Aorta (tissue), 5 donors: ENCODE measurements around the gene SNTB2. TPM values are rescaled to one million over a fixed set of nuclear protein-coding genes. Genes with fewer than 3 reads are reported as not detected.

Experiments used
- ATAC-seq: fragments of 200-7000 bp; cut with Tn5 transposase; one replicate; pipeline ENCODE4 v1.9.1; 2022; ENCODE audit warnings: moderate library complexity; ENCODE audit not compliant: low FRiP score
- DNase-seq, 2 donors: peaks; one replicate each; pipeline ENCODE4 v3.0.0-alpha.2; 2020
- H3K27ac ChIP-seq, 2 donors: one replicate each; pipeline ENCODE4 v1.5.1; 2013; ENCODE audit warnings: low read length in 2 of 2, mild to moderate bottlenecking in 2 of 2, moderate library complexity in 2 of 2, control low read depth in 1 of 2, inconsistent platforms in 1 of 2, low read depth in 1 of 2
- H3K27me3 ChIP-seq, 2 donors: one replicate each; pipeline ENCODE4 v1.6.1; 2013; ENCODE audit warnings: control low read depth in 1 of 2, low read length in 1 of 2, mild to moderate bottlenecking in 1 of 2, moderate library complexity in 1 of 2; ENCODE audit not compliant: insufficient read depth in 2 of 2, control insufficient read depth in 1 of 2
- H3K36me3 ChIP-seq, 2 donors: one replicate each; pipeline ENCODE4 v1.6.1; 2013; ENCODE audit warnings: control low read depth in 1 of 2, low read length in 1 of 2, mild to moderate bottlenecking in 1 of 2; ENCODE audit not compliant: insufficient read depth in 2 of 2, control insufficient read depth in 1 of 2
- H3K4me1 ChIP-seq, 2 donors: one replicate each; pipeline ENCODE4 v1.6.1; 2013; ENCODE audit warnings: low read length in 2 of 2, control low read depth in 1 of 2, mild to moderate bottlenecking in 1 of 2, moderate library complexity in 1 of 2; ENCODE audit not compliant: insufficient read depth in 2 of 2, control insufficient read depth in 1 of 2
- H3K4me3 ChIP-seq, 2 donors: one replicate each; pipeline ENCODE4 v1.5.1; 2013; ENCODE audit warnings: low read length in 2 of 2, control low read depth in 1 of 2, mild to moderate bottlenecking in 1 of 2
- H3K9me3 ChIP-seq: one replicate; pipeline ENCODE4 v1.6.1; 2013; ENCODE audit warnings: mild to moderate bottlenecking, low read length; ENCODE audit not compliant: control insufficient read depth
- WGBS, 2 donors: extraction: QIAGEN DNeasy Blood & Tissue Kit; methylation state at CpG; one replicate each; pipeline ENCODE4 v1.1.7; 2013; 5-methylcytosine and 5-hydroxymethylcytosine counted together
- intact Hi-C, 2 donors: fragments of 100-400 bp; cut with DNase I; formaldehyde crosslinking; loops; one replicate each; pipeline versions ENCODE4 v1.14.2 to v1.15.0; 2022
- polyA plus RNA-seq, 2 donors: library from polyadenylated mRNA; stranded (reverse); fragments of 200-250 nt; gene quantifications; one replicate each; pipeline ENCODE4 v1.2.3, GENCODE V29; 2013
- total RNA-seq, 2 donors: library from RNA; stranded (reverse); fragmentation: NEBNext Ultra II Directional; extraction: Animal tissue kit (Norgen Biotek cat#: 25700); gene quantifications; one replicate each; pipeline ENCODE4 v1.2.1, GENCODE V29; 2021
- donor health status: healthy with polysubstance abuse.
- donor health status: Bipolar disorder and iron deficiency.
- donor health status: DM: no; HTN: no; CAD: no.
- donor health status: DM: no; HTN: no; CAD: no.
- donor health status: DM: yes; HTN: yes; CAD: no.

Gene SNTB2
- total and polyA plus RNA-seq, 4 donors = 6.1 to 67.1 (median 28.8) TPM

DNA sequence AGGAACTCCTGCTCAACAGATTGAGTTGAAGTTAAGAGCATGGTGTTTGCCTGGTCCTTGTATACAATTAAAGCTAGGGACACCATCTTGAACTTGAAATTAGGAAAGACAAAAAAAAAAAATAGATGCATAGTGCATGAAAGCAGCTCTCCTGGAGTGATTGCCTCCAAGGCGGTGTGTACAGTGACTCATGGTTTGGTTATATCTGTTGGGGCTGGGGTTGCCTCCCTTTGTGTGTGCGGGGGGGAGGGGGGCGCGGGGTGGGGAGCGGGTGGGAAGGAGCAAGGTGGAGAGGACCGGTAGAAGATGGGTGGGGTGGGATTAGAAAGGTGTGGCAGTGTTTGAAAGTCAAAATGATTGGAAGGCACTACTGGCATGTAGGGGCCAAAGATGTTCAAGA lies 161.3 kb downstream of the SNTB2 start:
- no peak for DNase-seq
- Histone ChIP-seq H3K36me3 (peaks cover 2 to 5% of the 10 kb centered on the region in 2 donors), H3K9me3 (no peaks in the 10 kb centered on the region), H3K4me1 (no peaks in the 10 kb centered on the region), H3K27ac (no peak overlapping the region), H3K27me3 (no peaks in the 10 kb centered on the region), H3K4me3 (no peak overlapping the region)
- intact Hi-C loops = no loop called here
- no peak for ATAC-seq
- 94 to 95% methylated on average over 6 of the region's 6 CpGs for WGBS, 2 donors

DNA sequence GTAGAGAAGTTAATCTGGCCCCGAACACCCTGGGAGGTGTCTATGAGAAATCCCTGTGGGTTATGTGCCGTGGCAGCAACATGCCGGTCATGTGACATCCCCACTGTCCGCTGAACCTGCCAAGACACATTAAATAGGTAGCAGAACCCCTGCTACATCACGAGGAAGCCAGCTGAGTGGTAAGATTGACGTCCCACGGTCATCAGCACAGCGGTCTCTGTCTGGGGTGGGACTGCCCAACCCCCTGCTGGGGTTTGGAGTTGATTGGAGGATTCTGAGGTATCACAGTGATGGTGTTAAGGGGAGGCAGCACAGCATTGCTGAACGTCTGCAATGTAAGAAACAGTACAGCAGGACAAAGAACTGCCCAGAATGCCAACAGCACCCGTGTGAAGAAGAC lies 162.6 kb downstream of the SNTB2 start:
- WGBS, 2 donors = 84 to 87% methylated on average over 10 of the region's 10 CpGs
- DNase-seq (no peak), ATAC-seq (no peak)
- Histone ChIP-seq H3K4me1 (no peaks in the 10 kb centered on the region), H3K27ac (no peak overlapping the region), H3K4me3 (no peak overlapping the region), H3K9me3 (no peaks in the 10 kb centered on the region), H3K36me3 (peaks cover 0 to 3% of the 10 kb centered on the region in 2 donors), H3K27me3 (no peaks in the 10 kb centered on the region)
- intact Hi-C loops = no loop called here

DNA sequence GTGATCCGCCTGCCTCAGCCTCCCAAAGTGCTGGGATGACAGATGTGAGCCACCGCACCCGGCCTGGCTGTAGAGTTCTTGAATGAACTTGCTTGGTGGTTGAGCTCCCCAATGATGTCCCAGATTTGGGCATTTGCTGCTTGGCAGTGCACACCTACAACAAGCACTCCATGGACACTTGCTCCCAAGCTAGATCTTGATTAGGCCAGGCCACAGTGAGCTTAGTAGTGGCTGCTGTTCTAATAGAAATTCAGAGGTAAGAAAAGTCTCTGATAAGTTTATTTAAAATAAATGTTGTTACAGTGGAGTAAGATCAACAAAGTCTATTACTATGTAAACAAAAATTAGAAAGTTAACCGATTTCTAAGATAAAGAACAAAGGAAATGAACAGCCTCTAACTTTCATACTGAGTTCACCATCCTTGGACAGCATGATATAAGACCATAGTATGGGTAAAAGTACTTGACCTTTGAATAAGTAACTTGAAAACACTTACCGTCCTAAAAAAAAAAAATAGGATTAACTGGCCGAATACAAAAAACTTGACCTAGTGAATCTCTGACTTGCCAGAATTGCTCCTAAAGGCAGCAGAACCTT lies 163.7 kb downstream of the SNTB2 start:
- 70 to 71% methylated on average over 6 of the region's 6 CpGs for WGBS, 2 donors
- no peaks in the 10 kb centered on the region for H3K9me3 ChIP-seq
- H3K4me1 ChIP-seq = no peaks in the 10 kb centered on the region
- no peak for ATAC-seq
- intact Hi-C loops = no loop called here
- no peak overlapping the region for H3K27ac ChIP-seq
- no peaks in the 10 kb centered on the region for H3K27me3 ChIP-seq
- H3K4me3 ChIP-seq = no peak overlapping the region
- H3K36me3 ChIP-seq = peaks cover 0 to 3% of the 10 kb centered on the region in 2 donors
- DNase-seq = no peak

DNA sequence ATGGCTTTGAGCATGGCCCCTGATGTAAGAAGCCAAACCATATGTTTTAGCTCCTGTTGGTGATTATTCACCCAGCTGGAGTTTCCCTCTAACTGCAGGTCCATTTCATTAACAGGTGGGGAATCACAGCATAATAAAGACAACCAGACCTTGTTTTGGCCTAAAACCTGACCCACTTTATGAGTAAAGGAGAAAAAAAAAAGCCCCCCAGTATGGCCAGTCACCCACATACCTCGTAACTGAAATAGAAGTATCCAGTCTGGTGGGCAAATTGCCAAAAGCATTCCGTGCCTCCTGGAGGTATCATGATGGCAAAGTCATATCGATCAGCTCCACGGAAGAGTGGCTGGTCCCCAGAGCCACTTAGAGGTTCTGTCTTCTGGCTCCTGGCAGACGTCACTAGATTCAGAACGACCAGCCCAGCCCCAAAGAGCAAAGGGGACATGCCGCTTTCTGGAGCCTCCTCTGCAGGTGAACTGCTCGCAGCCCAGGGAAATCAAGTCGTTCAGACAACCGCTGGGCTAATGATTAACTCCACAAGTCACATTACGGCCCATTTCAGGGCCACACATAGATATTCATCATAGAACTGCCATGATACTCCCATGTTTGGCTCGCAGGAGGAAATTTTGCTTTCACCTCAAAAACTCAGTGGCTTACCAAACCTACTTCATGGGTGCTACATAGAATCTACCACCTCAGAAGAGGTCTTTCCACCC lies 164.5 kb downstream of the SNTB2 start, which contains the start of gene TMED6:
Gene TMED6 (minus strand): TSS at position 478 of the 719 bp plus-strand sequence. CDS start 33 bp downstream, at position 445.
- Histone ChIP-seq H3K27me3 (no peaks in the 10 kb centered on the region), H3K36me3 (peaks cover 0 to 6% of the 10 kb centered on the region in 2 donors), H3K4me3 (no peak within 1 kb of the TSS), H3K4me1 (no peaks in the 10 kb centered on the region), H3K9me3 (no peaks in the 10 kb centered on the region), H3K27ac (no peak within 1 kb of the TSS)
- DNase-seq (no peak), ATAC-seq (no peak)
- WGBS, 2 donors = 82 to 86% methylated on average over 12 of the region's 12 CpGs
- intact Hi-C loops = no loop called here

Other genes with a start within 250 kb of the SNTB2 start
- 1 to 10 TPM in 1 of 2 donors, under 1 TPM in 1; 0.68 to 1.3 TPM for gene HAS3, start 81.5 kb upstream of the SNTB2 start, total RNA-seq
- under 1 TPM; 0.54 to 0.88 TPM for gene HAS3, start 81.5 kb upstream of the SNTB2 start, polyA plus RNA-seq
- gene CHTF8, start 54.6 kb upstream of the SNTB2 start, total RNA-seq = 10 to 100 TPM; 73.2 to 77.3 TPM
- gene CHTF8, start 54.6 kb upstream of the SNTB2 start, polyA plus RNA-seq = 10 to 100 TPM; 53.3 to 53.8 TPM
- 10 to 100 TPM; 34.9 to 37.6 TPM for gene UTP4, start 54.5 kb upstream of the SNTB2 start, total RNA-seq
- 10 to 100 TPM; 15.7 to 18.3 TPM for gene UTP4, start 54.5 kb upstream of the SNTB2 start, polyA plus RNA-seq
- gene VPS4A, start 124.2 kb downstream of the SNTB2 start, total RNA-seq = 10 to 100 TPM; 28.6 to 30.0 TPM
- gene VPS4A, start 124.2 kb downstream of the SNTB2 start, polyA plus RNA-seq = 10 to 100 TPM; 25.4 to 44.6 TPM
- 1 to 10 TPM; 5.7 to 6.0 TPM for gene PDF, start 143.4 kb downstream of the SNTB2 start, total RNA-seq
- 1 to 10 TPM; 3.6 to 4.0 TPM for gene PDF, start 143.4 kb downstream of the SNTB2 start, polyA plus RNA-seq
- 10 to 100 TPM; 21.5 to 29.4 TPM for gene COG8, start 152.4 kb downstream of the SNTB2 start, total RNA-seq
- gene COG8, start 152.4 kb downstream of the SNTB2 start, polyA plus RNA-seq = 10 to 100 TPM in 1 of 2 donors, 1 to 10 TPM in 1; 5.3 to 16.5 TPM
- gene NIP7, start 152.6 kb downstream of the SNTB2 start, total RNA-seq = 10 to 100 TPM; 11.5 to 21.3 TPM
- gene NIP7, start 152.6 kb downstream of the SNTB2 start, polyA plus RNA-seq = 10 to 100 TPM in 1 of 2 donors, 1 to 10 TPM in 1; 7.1 to 14.5 TPM
- 1 to 10 TPM in 1 of 2 donors, under 1 TPM in 1; 0.84 to 1.1 TPM for gene TMED6, start 164.6 kb downstream of the SNTB2 start, total RNA-seq
- gene TMED6, start 164.6 kb downstream of the SNTB2 start, polyA plus RNA-seq = not detected
- gene TERF2, start 198.8 kb downstream of the SNTB2 start, total RNA-seq = 10 to 100 TPM; 26.3 to 40.4 TPM
- gene TERF2, start 198.8 kb downstream of the SNTB2 start, polyA plus RNA-seq = 10 to 100 TPM in 1 of 2 donors, 1 to 10 TPM in 1; 7.1 to 13.5 TPM
- gene CYB5B, start 237.5 kb downstream of the SNTB2 start, total RNA-seq = 10 to 100 TPM; 45.8 to 55.0 TPM
- gene CYB5B, start 237.5 kb downstream of the SNTB2 start, polyA plus RNA-seq = 10 to 100 TPM; 41.5 to 75.0 TPM